Activated naive CD8-positive, alpha-beta T cell treated with anti-CD3 and anti-CD28 coated beads for 36 hours (primary cell): ENCODE data around the gene PTDSS2. TPM values are rescaled to one million over a fixed set of nuclear protein-coding genes. Genes with fewer than 3 reads are reported as not detected.
"Not testable (repeated sequence)": the region's sequence is repeated elsewhere in the genome, so short reads cannot be mapped to it uniquely, and the experiment has no call there.

ENCODE experiments used
- DNase-seq: peaks from one replicate; pipeline ENCODE4 v3.0.0; 2021
- H3K27ac Mint-ChIP-seq: one replicate; pipeline ENCODE4 v1.8.0; 2022; ENCODE audit warnings: mild to moderate bottlenecking, moderate library complexity, mixed read lengths
- H3K27me3 Mint-ChIP-seq: one replicate; pipeline ENCODE4 v1.8.0; 2022; ENCODE audit warnings: mild to moderate bottlenecking, mixed read lengths
- H3K36me3 Mint-ChIP-seq: one replicate; pipeline ENCODE4 v1.8.0; 2021; ENCODE audit warnings: mild to moderate bottlenecking, mixed read lengths
- H3K4me1 Mint-ChIP-seq: one replicate; pipeline ENCODE4 v1.8.0; 2021; ENCODE audit warnings: mixed read lengths
- H3K4me3 Mint-ChIP-seq: one replicate; pipeline ENCODE4 v1.8.0; 2022; ENCODE audit warnings: mild to moderate bottlenecking, moderate library complexity, mixed read lengths
- H3K9me3 Mint-ChIP-seq: one replicate; pipeline ENCODE4 v1.8.0; 2022; ENCODE audit warnings: mixed read lengths
- total RNA-seq, 2 experiments: library from RNA; stranded (reverse); gene quantifications; one replicate each; pipeline ENCODE4 v1.2.3, GENCODE V29; 2021

Gene PTDSS2
- total RNA-seq, result 10 to 100 TPM; 17.3 to 18.2 TPM

DNA sequence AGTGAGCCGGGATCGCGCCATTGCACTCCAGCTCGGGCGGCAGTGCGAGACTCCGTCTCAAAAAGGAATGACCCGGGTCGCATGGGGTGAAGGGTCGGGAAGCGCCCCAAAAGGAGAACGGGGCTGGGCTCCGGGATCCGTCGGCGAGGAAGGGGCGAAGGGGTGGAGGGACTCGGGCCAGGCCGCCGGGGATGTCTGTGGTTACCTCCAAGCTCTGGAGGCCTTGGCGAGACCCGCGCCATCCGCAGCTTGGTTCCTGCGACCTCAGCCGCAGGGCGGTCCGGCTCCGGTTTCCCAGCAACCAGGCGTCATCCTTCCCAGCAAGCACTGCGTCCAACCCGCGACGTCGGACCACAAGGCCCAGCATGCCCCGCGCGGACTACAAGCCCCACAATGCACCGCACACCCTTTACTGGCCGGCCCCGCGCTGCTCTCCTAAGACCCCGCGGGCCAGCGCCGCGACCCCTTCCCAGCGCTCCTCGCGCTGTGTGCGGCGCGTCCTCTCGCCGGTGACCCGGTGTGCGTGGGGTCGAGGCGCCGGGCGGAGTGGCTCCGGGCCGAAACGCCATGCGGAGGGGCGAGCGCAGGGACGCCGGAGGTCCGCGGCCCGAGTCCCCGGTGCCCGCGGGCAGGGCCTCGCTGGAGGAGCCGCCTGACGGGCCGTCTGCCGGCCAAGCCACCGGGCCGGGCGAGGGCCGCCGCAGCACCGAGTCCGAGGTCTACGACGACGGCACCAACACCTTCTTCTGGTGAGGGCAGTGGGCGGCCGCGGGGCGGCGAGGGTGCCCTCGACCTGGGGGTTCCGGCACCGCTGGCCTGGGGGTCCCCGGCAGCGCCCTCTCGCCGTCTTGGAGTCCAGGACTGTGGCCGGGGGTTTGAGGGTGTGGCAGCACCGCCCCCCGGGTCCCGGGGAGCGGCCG lies at the start of gene PTDSS2:
PTDSS2 (plus strand) TSS at position 391 of the 920 bp plus-strand sequence; CDS start at position 568, 177 bp downstream.
- peak; percentile 95 for DNase-seq
- Mint-ChIP-seq H3K4me1 (peaks cover 18% of the 10 kb centered on the region), H3K27ac (peak within 1 kb of the TSS; percentile 87), H3K9me3 (no peaks in the 10 kb centered on the region), H3K27me3 (no peaks in the 10 kb centered on the region), H3K4me3 (peak within 1 kb of the TSS; percentile 90), H3K36me3 (peaks cover 12% of the 10 kb centered on the region)

GRCh38 chr11:401196-401595 lies 48.9 kb upstream of the PTDSS2 start:
- H3K27me3 Mint-ChIP-seq, result not testable (repeated sequence)

DNA sequence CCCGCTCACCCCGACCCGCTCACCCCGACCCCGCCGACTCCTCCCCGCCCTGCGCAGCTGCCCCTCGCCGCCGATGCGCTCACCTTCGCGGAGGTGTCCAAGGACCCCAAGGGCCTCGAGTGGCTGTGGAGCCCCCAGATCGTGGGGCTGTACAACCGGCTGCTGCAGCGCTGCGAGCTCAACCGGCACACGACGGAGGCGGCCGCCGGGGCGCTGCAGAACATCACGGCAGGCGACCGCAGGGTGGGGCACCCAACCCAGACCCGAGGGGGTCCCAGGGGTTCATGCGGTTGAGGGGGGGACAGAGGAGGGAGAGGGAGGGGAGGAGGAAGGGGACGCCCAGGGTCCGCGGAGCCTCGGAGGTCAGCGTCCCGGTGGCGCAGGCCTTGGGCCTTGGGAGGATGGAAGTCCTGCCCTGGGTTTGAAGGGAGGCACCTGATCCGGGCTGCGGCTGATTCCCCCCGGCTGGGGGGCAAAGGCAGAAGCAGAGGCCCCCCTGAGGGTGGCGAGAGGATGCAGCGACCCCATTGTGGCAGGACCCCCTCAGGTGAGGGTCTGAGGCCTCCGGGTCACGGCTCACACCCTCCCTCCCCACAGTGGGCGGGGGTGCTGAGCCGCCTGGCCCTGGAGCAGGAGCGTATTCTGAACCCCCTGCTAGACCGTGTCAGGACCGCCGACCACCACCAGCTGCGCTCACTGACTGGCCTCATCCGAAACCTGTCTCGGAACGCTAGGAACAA lies 46.9 kb upstream of the PTDSS2 start:
- Mint-ChIP-seq H3K27me3 (no peaks in the 10 kb centered on the region), H3K36me3 (peaks cover 3% of the 10 kb centered on the region)

More at GRCh38 chr11:401196-401595, 48.9 kb upstream of the PTDSS2 start:
- not testable (repeated sequence) for H3K4me3 Mint-ChIP-seq, DNase-seq, H3K27ac Mint-ChIP-seq, H3K36me3 Mint-ChIP-seq, H3K9me3 Mint-ChIP-seq, H3K4me1 Mint-ChIP-seq

GRCh38 chr11:403761-404431 lies 46.2 kb upstream of the PTDSS2 start:
- no peaks in the 10 kb centered on the region for H3K27me3 Mint-ChIP-seq
- DNase-seq, result no peak
- H3K27ac Mint-ChIP-seq, result no peak overlapping the region
- H3K4me3 Mint-ChIP-seq, result no peak overlapping the region
- no peaks in the 10 kb centered on the region for H3K9me3 Mint-ChIP-seq
- no peaks in the 10 kb centered on the region for H3K36me3 Mint-ChIP-seq
- H3K4me1 Mint-ChIP-seq, result peaks cover 5% of the 10 kb centered on the region

More for the DNA sequence above, 46.9 kb upstream of the PTDSS2 start:
- Mint-ChIP-seq H3K27ac (no peak overlapping the region), H3K9me3 (no peaks in the 10 kb centered on the region), H3K4me1 (peaks cover 5% of the 10 kb centered on the region), H3K4me3 (no peak overlapping the region)
- DNase-seq, result no peak

DNA sequence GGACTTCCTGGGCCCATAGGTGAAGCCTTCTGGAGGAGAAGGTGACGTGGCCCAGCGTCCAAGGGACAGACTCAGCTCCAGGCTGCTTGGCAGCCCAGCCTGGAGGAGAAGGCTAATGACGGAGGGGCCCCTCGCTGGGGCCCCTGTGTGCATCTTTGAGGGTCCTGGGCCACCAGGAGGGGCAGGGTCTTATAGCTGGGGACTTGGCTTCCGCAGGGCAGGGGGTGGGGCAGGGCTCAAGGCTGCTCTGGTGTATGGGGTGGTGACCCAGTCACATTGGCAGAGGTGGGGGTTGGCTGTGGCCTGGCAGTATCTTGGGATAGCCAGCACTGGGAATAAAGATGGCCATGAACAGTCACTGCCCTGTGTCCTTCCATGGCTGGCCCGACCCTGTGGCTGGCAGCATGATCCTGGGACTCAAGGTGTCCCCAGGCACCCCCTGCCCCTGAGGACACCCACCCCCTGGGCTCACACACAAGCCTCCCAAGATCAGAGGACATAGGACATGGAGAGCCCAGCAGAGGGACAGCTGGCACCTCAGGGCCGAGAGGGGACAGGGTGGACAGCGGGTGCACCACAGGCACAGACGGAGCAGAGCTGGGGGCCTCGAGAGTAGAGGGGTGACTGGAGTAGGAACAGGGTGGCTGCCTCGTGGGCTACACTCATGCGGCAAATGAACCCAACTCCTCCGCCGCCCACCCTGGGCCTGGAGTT lies 45.4 kb upstream of the PTDSS2 start:
- Mint-ChIP-seq H3K4me3 (no peak overlapping the region), H3K27me3 (no peaks in the 10 kb centered on the region), H3K4me1 (peaks cover 5% of the 10 kb centered on the region), H3K9me3 (no peaks in the 10 kb centered on the region), H3K27ac (no peak overlapping the region), H3K36me3 (no peaks in the 10 kb centered on the region)
- DNase-seq, result no peak

DNA sequence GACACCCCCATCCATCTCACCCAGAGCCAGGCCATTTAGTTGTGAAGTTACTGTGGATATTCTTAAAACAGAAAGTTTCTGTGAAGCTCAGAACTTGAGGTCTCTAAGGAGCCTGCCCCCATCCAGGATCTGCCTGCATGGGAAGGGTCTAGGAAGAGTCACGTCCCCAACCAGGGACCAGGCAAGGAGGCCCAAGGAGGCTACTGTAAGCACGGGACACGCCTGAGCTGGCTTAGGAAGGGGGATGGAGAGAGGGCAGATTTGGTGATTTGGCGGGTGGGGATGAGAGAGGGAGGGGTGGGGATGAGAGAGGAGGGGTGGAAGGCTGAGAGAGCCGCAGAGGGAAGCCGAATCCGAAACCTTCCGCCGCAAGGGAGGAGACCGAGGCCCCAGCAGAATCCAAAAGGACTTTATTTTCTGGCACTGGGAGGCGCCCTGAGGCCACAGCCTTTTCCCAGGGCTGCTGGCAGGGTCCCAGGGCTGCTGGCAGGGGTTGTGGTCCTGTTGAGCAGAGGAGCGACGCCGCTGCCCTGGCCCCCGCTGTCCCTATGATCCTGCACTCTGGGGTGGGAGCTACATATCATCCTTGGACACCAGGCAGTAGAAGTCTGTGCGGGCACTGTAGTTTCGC lies 44.6 kb upstream of the PTDSS2 start:
- no peak for DNase-seq
- no peak overlapping the region for H3K27ac Mint-ChIP-seq
- H3K4me3 Mint-ChIP-seq, result peak overlapping the region; percentile 61

DNA sequence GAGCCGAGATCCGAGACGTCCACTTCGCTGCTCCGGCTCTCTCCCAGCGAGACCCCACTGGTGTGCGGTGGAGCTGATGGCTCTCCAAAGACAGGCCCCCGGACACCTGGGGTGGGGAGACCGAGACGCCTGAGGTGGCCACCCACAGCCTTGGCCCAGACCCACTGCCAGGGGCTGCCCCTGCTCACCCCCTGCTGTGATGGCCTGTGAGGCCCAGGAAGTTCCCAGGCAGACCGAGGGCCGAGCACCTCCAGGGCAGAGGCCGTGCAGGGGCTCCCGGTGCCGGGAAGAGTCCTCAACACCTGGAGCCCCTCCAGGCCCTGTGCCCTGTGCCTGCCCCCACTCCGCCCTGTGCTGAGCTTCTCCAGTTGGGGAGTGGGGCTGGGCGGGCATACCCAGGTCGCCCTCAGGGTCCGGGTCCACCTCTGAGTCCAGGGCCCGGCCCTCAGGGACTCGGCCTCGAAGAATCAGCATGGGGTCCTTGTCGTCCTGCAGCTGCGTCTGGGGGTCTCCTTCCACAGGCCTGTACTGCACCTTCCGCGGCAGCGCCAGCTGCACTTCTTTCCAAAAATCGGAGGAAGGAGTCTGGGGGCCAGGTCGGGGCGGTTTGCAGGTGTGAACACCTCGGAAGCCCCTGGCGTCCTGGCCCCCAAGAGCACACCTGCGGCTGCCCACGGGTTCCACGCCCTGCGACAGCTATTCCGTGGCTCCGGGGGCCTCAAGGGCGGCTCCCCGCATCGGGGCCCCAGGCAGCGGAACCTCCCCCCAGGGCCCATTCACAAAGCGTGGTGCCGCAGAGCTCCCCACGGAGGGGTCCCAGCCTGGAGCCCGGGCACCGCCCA lies 43.9 kb upstream of the PTDSS2 start:
- Mint-ChIP-seq H3K27ac (no peak overlapping the region), H3K4me1 (peaks cover 5% of the 10 kb centered on the region), H3K4me3 (no peak overlapping the region), H3K9me3 (no peaks in the 10 kb centered on the region), H3K36me3 (no peaks in the 10 kb centered on the region), H3K27me3 (no peaks in the 10 kb centered on the region)
- DNase-seq, result no peak

More for the DNA sequence above, 44.6 kb upstream of the PTDSS2 start:
- Mint-ChIP-seq H3K9me3 (no peaks in the 10 kb centered on the region), H3K27me3 (no peaks in the 10 kb centered on the region), H3K36me3 (no peaks in the 10 kb centered on the region), H3K4me1 (peaks cover 5% of the 10 kb centered on the region)

GRCh38 chr11:406796-407650 lies 43.1 kb upstream of the PTDSS2 start:
- DNase-seq, result peak; percentile 94
- Mint-ChIP-seq H3K27me3 (no peaks in the 10 kb centered on the region), H3K27ac (no peak overlapping the region), H3K4me3 (peak overlapping the region; percentile 37), H3K36me3 (no peaks in the 10 kb centered on the region), H3K9me3 (no peaks in the 10 kb centered on the region), H3K4me1 (peaks cover 5% of the 10 kb centered on the region)

DNA sequence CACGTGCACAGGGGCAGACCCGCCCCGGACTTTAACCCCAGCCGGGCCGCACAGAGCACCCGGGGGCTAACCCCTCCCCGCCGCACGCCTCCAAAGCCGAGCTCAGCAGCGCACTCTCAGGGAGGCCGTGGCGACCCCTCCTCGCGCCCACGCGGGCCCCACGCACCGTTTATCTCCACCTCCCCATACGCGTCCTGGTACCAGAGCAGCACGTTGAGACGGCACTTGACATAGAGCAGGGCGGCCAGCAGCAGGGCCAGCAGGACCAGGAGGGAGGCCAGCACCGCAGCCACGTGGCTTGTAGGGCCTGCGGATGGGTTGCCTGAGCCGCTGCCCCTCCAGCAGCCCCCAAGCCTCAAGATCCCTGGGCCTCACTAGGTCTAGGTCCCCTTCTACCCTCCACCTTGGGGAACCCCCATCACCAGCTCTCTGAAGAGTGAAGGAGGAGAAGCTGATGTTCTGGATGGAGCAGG lies 42.4 kb upstream of the PTDSS2 start:
- Mint-ChIP-seq H3K9me3 (no peaks in the 10 kb centered on the region), H3K36me3 (no peaks in the 10 kb centered on the region), H3K4me1 (peaks cover 5% of the 10 kb centered on the region), H3K27me3 (no peaks in the 10 kb centered on the region), H3K27ac (no peak overlapping the region), H3K4me3 (no peak overlapping the region)
- no peak for DNase-seq

GRCh38 chr11:408154-409007 lies 41.7 kb upstream of the PTDSS2 start:
- Mint-ChIP-seq H3K4me1 (peaks cover 10% of the 10 kb centered on the region), H3K36me3 (no peaks in the 10 kb centered on the region), H3K27ac (no peak overlapping the region), H3K27me3 (no peaks in the 10 kb centered on the region), H3K9me3 (no peaks in the 10 kb centered on the region), H3K4me3 (no peak overlapping the region)
- no peak for DNase-seq

GRCh38 chr11:409008-409599 lies 41.0 kb upstream of the PTDSS2 start:
- H3K27ac Mint-ChIP-seq, result no peak overlapping the region
- no peaks in the 10 kb centered on the region for H3K9me3 Mint-ChIP-seq
- no peaks in the 10 kb centered on the region for H3K36me3 Mint-ChIP-seq
- DNase-seq, result no peak
- H3K4me1 Mint-ChIP-seq, result peaks cover 13% of the 10 kb centered on the region
- no peak overlapping the region for H3K4me3 Mint-ChIP-seq
- H3K27me3 Mint-ChIP-seq, result no peaks in the 10 kb centered on the region
